ENCODE data around the gene SSRP1. TPM values are rescaled to one million over a fixed set of nuclear protein-coding genes. Genes with fewer than 3 reads are reported as not detected.
A peak's percentile ranks its signal among the peaks of the same experiment; 100 is the strongest.

The SSRP1 gene
- total and polyA plus RNA-seq, 2 of the 13 experiments (the other 11 are each of a cell fraction or from before 2014, with no cell fraction given), result 93.6 to 129 TPM

DNA sequence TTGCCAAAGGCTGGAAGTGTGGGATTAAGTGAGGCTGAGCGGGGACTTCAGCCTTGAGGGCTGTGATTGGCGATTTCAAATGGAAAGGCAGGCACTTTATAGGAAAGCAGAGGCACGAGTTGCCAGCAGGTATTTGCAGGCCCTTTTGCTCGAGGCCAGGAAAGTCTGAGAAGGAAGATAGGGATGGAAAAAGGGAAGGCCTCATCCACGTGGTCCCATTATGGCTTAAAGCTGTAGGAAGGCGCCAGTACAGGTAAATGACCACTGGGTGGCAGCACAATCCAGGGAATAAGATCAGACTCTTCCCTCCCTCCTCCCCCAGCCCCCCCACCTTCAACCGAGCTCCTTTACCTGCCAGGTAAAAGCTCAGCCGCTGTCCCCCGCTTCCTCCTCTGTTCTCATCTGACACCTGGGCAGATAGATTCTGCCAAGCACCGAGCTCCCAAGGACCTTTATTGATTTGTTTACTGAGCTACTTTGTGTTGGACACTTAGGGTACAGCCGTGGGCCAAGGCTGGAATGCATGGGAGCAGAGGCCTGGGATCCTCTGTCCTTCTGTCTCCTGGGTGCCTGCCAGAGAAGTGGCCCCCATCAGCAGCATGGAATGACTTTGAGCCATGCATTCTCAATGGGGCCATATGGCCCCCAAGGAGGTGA lies 10.0 kb upstream of the SSRP1 start:
- Histone ChIP-seq H3K79me2 (ENCODE audit: insufficient read depth, low read length) (no peaks in the 10 kb centered on the region), H3K36me3 (replicated peaks in 1 of 2; ENCODE audit: control insufficient read depth in 1 of 2, insufficient read depth in 2 of 2, low read length in 2 of 2) (no peaks in the 10 kb centered on the region), H3K9me3 (ENCODE audit: low read length) (no peaks in the 10 kb centered on the region), H3K27me3 (ENCODE audit: control insufficient read depth in 1 of 2, insufficient read depth in 2 of 2, low read length in 2 of 2) (peaks cover 1 to 27% of the 10 kb centered on the region in 2 experiments; a peak in 4 of 5 replicates), H3K4me2 (ENCODE audit: low read depth, low read length) (peak overlapping the region; percentile 65), H3K4me3 (replicated peaks in 1 of 3; ENCODE audit: insufficient read depth in 1 of 3, low read depth in 2 of 3, low read length in 3 of 3) (peak overlapping the region in 1 of 3 experiments; percentile 20; a peak in 1 of 6 replicates), H3K4me1 (ENCODE audit: insufficient read depth, low read length) (peaks cover 65% of the 10 kb centered on the region), H4K20me1 (ENCODE audit: insufficient read depth, low read length) (no peaks in the 10 kb centered on the region), H2AFZ (ENCODE audit: low read length) (peak overlapping the region; percentile 92), H3K9ac (ENCODE audit: insufficient read depth, low read depth, low read length) (no peak overlapping the region), H3K27ac (ENCODE audit: extremely low read length, insufficient read depth, low read length) (no peak overlapping the region)
- in situ Hi-C loops (cut with HindIII; ENCODE audit: extremely low pct_ligation_motif_present, low pct_unique_long_range_greater_than_20kb), result loop anchor here (5.0 to 10.0 kb wide), 4 partner anchors 112 to 297 kb away; partner anchors contain the start of genes TIMM10 and UBE2L6
- DNase-seq (ENCODE audit: low spot score), result peak; percentile 64
- WGBS (ENCODE audit: low lambda C conversion rate), result 7% methylated on average over 11 of the region's 11 CpGs
- CTCF ChIA-PET (ENCODE audit: low intra/inter-chr PET ratio, low total read pairs), result interaction anchor here (0.8 to 1.8 kb wide), 4 partner anchors 135 to 299 kb away, joined by 3 to 7 read pairs (median 6); no protein-coding TSS in a partner anchor
- intact Hi-C loops (cut with micrococcal nuclease; ENCODE audit: unreplicated experiment), result loop anchor here (1.0 to 10.0 kb wide), 7 partner anchors 68 to 1179 kb away; no protein-coding TSS in a partner anchor
- peak; percentile 55 for ATAC-seq
- POLR2A ChIA-PET, result interaction anchor here (0.8 to 1.1 kb wide), 4 partner anchors 10 to 296 kb away, joined by 3 to 6 read pairs (median 3); partner anchors contain the start of gene SSRP1
- no TSS peak for BruUV-seq (replicated peaks)
- FAIRE-seq, result peak; percentile 80
- TF ChIP-seq ZNF329 (CRISPR knock-in tag; IDR thresholded peaks at IDR 0.05; ENCODE audit: low read depth) (no peak), MXI1 (IDR thresholded peaks at IDR 0.05; ENCODE audit: borderline replicate concordance, low read depth, low read length) (0 out of 3 replicates have a peak, but pooled peaks have one; percentile 18), GATAD2A (CRISPR knock-in tag; IDR thresholded peaks at IDR 0.05) (peak; percentile 25; the same call in 1 of the 2 replicates), TEAD3 (CRISPR knock-in tag; optimal IDR thresholded peaks at IDR 0.05; ENCODE audit: borderline replicate concordance) (peak; percentile 26), ZNF263 (CRISPR knock-in tag; IDR thresholded peaks at IDR 0.05) (peak; percentile 64; the same call in 1 of the 2 replicates), GTF3A (CRISPR knock-in tag; conservative IDR thresholded peaks at IDR 0.05) (no peak), FOXM1 (CRISPR knock-in tag; IDR thresholded peaks at IDR 0.05) (no peak), ZNF547 (CRISPR knock-in tag; IDR thresholded peaks at IDR 0.05) (0 out of 2 replicates have a peak, but pooled peaks have one; percentile 7), MYC (CRISPR knock-in tag; IDR thresholded peaks at IDR 0.05; ENCODE audit: borderline replicate concordance) (peak; percentile 45; the same call in 1 of the 2 replicates), ZEB1 (IDR thresholded peaks at IDR 0.05; ENCODE audit: insufficient replicate concordance, low read depth) (peak; percentile 68), ZFX (CRISPR knock-in tag; IDR thresholded peaks at IDR 0.05; ENCODE audit: low read depth) (peak; percentile 78), STAG1 (CRISPR knock-in tag; IDR thresholded peaks at IDR 0.05) (peak; percentile 72), RARA (CRISPR knock-in tag; IDR thresholded peaks at IDR 0.05) (peak; percentile 7; the same call in 1 of the 2 replicates), ZFY (CRISPR knock-in tag; IDR thresholded peaks at IDR 0.05) (peak; percentile 57; the same call in 1 of the 2 replicates)
- TF ChIP-seq, protein P1, sequence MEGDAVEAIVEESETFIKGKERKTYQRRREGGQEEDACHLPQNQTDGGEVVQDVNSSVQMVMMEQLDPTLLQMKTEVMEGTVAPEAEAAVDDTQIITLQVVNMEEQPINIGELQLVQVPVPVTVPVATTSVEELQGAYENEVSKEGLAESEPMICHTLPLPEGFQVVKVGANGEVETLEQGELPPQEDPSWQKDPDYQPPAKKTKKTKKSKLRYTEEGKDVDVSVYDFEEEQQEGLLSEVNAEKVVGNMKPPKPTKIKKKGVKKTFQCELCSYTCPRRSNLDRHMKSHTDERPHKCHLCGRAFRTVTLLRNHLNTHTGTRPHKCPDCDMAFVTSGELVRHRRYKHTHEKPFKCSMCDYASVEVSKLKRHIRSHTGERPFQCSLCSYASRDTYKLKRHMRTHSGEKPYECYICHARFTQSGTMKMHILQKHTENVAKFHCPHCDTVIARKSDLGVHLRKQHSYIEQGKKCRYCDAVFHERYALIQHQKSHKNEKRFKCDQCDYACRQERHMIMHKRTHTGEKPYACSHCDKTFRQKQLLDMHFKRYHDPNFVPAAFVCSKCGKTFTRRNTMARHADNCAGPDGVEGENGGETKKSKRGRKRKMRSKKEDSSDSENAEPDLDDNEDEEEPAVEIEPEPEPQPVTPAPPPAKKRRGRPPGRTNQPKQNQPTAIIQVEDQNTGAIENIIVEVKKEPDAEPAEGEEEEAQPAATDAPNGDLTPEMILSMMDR (CRISPR knock-in tag; IDR thresholded peaks at IDR 0.05), result peak; percentile 83
- TF ChIP-seq, protein P2, sequence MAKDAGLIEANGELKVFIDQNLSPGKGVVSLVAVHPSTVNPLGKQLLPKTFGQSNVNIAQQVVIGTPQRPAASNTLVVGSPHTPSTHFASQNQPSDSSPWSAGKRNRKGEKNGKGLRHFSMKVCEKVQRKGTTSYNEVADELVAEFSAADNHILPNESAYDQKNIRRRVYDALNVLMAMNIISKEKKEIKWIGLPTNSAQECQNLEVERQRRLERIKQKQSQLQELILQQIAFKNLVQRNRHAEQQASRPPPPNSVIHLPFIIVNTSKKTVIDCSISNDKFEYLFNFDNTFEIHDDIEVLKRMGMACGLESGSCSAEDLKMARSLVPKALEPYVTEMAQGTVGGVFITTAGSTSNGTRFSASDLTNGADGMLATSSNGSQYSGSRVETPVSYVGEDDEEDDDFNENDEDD (CRISPR knock-in tag; IDR thresholded peaks at IDR 0.05; ENCODE audit: borderline replicate concordance), result peak; percentile 40; the same call in 1 of the 2 replicates
- TF ChIP-seq, protein P3, sequence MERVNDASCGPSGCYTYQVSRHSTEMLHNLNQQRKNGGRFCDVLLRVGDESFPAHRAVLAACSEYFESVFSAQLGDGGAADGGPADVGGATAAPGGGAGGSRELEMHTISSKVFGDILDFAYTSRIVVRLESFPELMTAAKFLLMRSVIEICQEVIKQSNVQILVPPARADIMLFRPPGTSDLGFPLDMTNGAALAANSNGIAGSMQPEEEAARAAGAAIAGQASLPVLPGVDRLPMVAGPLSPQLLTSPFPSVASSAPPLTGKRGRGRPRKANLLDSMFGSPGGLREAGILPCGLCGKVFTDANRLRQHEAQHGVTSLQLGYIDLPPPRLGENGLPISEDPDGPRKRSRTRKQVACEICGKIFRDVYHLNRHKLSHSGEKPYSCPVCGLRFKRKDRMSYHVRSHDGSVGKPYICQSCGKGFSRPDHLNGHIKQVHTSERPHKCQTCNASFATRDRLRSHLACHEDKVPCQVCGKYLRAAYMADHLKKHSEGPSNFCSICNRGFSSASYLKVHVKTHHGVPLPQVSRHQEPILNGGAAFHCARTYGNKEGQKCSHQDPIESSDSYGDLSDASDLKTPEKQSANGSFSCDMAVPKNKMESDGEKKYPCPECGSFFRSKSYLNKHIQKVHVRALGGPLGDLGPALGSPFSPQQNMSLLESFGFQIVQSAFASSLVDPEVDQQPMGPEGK (CRISPR knock-in tag; IDR thresholded peaks at IDR 0.05), result peak; percentile 73
- TF ChIP-seq, protein P4, sequence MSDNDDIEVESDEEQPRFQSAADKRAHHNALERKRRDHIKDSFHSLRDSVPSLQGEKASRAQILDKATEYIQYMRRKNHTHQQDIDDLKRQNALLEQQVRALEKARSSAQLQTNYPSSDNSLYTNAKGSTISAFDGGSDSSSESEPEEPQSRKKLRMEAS (IDR thresholded peaks at IDR 0.05), result peak; percentile 77

Data from HepG2 (cell line).